ENCODE results near the gene TFEB.

The TFEB gene

DNA sequence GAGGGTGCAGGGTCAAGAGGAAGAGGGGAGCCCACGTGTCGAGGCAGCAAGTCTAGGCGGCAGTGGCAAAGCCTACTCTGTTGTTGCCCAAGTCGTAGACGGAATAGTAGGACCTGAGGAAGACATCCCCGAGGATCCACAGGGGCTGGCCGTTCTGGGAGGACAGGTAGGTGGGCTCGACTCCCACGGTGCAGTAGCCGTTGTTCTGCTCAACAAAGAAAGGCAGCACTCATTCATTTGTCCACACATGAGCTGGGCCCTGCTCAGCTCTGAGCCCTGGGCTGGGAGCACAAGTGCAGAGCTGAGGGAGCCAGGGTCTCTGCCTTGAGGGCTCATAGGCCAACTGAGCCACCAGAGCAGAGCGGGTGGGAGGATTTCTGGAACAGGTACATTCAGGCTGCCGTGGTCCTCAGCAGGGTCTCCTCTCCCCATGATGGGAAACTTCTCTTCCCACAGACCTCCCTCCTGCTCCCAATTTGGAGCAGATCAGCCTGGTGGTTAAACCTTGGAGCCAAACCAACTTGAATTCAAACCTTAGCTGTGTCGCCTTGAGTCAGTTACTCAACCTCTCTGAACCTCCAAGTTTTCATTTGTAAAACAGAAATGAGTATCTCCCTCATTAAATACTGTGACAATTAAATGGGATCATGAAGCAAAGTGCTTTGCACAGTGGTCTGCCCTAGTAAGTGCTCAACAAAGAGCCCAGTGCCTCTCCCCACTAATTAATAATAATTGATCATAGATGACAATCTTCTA lies 1.6 kb upstream of the TFEB start:
- no peak for DNase-seq

DNA sequence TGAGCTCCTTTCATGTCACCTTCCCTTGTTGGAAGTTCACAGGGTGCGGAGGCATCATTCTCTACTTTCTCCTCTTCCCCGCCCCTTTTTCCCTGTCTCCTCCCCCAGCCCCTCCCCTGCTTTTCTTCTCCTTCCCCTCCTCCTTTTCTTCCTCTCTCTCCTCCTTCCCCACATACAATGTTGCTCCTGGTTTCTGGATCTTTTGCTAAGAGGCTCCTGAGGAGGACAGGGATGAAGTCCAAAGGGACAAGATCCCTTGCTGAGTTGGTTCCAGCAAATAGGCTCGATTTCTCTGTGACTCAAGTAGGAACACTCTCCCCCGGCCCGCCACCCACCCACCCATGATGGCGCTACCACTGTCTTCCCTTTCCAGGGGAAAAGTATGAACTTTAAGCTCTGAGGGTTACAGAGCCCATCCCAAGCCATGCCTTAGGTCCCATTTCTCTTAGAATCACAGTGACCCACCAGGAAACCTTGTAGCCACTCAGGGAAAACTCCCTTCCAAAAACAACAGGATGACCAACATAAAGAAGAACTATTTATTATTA lies 852 bp upstream of the TFEB start:
- no peak for DNase-seq

DNA sequence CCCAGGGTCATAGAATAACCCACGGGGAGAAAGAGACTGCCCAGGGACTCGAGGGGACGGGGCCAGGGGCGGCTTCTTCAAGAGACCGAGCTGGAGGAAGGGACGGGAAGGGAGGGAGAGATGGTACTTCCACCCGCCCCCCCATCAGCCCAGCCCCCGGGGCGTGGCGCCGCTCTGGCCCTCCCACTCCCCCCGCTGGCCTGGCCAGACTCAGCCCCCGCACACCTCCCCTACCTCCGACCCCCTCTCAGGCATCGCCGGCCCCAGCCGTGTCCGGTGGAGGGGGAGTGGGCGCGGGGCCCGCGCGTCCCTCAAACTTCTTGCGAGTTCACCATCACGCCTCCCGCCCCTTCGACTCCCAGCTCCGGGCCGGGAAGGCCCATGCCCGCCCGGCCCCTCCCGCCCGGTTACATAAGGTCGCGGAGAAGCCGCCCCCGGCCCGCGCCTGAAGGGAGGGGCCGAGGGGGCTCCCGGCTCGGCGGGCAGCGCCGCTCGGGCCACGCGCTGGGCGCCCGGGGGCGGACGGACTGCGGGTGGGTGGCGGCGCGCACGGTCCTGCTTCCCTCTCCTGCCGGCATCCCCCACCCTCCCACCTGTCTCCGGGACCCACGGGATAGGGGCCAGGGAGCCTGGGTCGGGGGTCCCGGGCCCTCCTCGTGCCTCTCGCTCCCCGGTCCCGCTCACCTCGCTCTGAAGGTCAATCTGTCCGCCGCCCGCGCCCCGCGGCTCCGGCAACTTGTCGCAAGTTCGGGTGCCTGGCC lies 562 bp downstream of the TFEB start:
- DNase-seq = peak; percentile 87

DNA sequence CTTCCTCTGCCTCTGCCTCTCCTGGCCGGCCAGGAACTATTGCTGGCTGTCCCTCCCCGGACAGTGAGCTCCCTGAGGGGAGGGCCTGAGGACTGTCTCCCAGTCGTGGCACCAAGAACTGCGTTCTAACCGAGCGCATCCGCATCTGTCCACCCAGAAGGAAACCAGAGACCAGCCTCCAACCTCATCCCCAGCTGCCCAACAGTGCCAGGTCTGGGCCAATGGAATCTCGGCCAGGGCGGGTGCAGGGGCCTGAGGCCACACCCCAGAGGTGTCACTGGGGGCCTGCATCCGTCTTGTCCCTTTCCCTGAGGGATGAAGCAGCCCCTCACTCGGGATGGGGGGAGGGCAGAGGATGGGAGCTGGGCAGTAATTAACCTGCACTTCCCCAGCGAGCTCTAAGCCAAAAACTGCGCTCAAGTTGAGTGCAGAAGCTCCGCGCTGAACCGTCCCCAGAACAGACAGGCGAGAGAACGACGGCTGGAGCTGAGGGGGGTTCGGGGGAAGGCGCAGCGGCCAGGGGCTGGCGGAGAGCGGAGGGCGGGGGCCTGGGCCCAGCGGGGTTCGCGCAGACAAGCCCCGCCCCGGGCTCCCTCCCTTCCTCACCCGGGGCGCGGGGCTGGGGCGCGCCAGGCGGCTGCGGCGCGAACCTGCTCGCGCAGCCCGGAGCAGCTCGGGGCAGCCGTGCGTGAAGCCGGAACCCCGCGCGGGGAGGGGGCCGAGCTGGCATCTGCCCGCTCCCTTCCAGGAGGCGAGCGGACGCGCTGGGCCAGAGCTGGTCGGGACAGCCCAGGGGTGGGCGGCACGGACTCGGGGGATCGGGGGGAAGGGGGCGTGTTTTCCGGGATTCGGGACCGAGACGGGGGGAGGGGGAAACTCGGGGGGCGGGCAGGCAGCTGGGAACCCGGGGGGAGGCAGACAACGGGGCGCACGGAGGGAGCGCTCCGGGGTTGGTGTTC lies 1.4 kb downstream of the TFEB start:
- DNase-seq = peak; percentile 80

DNA sequence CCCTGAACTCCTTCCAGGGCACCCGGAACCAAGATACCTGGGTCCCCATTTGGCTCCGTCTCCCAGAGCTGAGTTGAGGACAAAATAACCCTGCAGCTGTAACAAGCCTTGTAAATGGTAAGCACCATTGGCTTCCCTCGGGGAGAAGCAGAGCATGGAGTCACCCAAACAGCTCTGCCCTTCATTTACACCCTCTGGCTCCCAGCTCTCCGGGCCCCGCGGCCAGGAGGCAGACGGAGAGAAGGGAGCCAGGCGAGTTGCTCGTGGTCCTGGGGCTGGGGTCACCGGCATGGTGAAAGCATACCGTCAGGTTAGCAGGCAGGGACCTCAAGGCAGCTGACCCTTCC lies 2.1 kb downstream of the TFEB start:
- DNase-seq = no peak

DNA sequence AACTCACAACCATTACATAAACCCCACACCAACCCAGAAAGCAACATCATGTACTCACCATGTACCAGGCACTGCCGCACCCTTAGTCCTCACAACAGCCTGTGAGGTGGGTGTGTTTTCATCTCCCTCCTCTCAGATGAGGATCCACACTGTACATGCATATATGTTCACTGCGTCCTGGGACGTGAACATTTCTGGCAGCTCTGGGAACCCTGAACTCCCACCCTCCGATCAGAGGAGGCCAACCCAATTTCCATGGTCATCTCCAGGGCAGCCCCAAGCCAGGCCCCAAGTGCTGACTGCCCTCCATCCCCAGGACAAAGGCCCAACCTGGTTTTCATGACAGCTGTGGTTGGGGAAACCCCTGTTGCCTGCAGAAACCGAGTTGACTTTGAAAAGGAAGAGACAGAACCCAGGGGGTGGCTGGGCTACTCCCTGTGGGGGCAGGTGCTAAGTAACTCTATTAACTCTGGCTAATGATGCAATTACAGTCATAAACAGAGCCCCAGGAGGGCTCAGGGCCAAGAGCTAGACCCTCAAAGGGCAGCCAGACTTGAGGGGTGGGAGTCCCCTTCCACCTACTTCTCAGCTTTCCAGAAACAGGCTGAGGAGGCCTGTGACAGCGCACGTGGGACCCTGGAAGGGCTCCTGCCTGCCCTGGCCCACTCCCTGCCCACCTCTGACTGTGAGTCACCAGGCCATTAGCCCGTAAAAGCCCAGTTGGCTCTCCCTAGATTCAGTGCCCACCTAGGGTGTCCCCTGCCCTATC lies 2.6 kb downstream of the TFEB start:
- DNase-seq = peak; percentile 84

DNA sequence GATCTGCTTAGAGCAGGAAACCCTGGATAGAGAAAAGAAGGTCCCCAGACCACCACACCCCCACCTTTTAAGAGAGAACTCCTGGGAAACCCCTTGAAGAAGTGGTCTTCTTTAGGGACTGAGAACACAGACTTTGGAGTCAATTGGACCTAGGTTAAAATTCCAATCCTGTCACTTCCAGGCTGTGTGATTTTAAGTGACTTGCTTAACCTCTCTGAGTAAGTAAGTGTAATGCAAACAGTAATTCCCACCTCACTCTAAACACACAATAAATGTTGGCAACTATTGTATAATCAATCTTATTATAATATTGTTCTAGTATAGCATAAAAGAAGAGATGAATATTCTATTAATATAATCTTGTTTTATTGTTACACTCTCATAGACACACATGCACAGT lies 3.3 kb downstream of the TFEB start:
- no peak for DNase-seq

DNA sequence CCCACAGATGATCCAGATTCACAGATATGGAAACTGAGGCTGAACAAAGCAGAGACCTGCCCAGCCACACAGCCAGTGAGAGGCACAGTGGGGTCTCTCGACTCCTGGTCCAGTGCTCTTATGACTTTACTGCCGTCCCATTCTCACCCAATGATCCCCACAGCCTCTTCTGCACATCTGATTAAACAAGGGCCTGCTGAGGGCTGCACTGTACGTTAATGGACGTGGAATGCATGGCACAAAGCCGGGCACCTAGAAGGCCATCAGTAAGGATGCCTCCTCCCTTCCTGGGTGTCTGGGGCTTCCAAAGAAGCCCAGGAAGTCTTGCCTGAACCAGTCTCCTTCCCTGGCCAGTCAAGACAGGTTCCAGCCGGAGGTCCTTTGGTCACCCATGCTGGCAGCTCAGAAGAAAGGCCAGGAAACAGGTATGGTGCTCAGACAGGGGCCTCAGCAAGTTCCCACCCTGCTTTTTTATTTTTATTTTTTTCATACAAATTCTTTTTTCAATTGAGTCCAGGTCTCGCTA lies 3.8 kb downstream of the TFEB start:
- DNase-seq = no peak

DNA sequence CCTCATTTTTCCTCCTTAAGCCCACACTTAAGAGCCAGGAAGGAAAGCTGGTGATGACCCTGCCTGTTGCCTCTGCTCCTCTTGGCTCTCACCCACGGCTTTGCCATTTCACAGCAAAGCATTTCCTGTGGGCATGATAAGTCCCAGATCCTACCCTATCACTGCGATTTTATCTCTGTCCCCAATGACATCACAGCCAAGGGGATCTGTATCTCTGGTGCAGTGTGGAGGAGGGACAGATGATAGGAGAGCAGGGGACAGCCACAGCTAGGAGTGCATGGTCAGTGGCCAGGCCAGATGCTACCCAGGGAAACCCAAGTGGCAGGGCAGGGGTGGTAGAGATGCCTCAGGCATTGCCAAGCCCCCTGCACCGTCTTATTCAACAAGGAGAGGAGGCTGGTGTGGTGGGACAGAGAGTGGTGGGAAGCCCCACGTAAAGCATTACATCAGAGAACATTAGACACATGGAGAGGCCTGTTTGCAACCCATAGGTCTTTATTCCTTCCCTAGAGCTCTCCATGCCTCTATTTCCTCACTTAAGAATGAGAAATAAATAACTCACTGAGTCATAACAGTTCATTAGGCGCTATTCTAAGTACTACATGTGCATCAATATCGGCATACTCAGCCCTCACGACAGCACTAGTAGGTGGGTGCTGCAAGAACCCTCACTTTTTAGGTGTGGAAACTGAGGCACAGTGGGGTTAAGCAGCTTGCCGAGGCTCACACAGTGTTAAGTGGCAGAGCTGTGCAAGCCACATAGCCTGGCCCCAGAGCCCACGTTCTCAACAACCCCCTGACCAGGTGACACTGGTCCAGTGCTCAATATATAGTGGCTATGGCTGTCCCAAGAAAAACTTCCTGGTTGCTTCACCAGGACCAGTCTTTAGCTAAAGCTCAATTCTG lies 4.6 kb downstream of the TFEB start:
- no peak for DNase-seq

DNA sequence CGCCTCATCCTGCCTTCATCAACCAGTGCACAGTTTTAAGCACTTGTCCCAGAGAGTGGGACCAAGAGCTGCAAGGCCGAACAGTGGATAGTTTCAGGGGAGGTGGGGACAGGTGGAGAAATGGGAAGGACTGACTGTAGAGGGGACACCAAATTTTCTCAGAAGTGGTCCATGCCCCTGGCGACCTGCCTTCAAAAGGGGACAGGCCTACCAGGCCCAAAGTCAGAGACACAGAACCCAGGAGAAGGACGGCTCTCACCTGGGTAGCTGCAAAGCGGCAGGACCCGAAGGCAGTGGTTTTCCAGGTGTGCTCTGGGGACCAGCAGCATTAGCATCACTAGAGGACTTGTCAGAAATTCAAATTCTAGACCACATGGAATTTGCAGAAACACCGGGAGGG lies 5.8 kb downstream of the TFEB start:
- DNase-seq = no peak

DNA sequence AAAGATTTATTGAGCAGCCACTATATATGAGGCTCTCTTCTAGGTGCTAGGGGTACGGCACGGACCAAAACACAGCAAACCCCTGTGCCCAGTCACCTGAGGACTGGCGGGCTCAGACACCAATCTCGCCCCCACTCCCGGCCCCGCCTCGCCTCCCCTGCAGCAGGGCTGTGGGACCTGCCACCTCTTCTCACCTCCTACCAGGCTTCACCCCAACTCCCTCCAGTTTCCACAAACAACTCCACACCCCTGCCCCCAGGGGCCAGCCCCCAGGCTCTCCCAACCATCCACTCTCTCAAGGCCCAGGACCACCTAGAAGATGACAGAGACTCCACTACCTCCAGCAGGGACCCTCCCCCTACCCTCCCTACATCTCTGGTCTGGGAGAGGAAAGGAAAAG lies 6.5 kb downstream of the TFEB start:
- no peak for DNase-seq

DNA sequence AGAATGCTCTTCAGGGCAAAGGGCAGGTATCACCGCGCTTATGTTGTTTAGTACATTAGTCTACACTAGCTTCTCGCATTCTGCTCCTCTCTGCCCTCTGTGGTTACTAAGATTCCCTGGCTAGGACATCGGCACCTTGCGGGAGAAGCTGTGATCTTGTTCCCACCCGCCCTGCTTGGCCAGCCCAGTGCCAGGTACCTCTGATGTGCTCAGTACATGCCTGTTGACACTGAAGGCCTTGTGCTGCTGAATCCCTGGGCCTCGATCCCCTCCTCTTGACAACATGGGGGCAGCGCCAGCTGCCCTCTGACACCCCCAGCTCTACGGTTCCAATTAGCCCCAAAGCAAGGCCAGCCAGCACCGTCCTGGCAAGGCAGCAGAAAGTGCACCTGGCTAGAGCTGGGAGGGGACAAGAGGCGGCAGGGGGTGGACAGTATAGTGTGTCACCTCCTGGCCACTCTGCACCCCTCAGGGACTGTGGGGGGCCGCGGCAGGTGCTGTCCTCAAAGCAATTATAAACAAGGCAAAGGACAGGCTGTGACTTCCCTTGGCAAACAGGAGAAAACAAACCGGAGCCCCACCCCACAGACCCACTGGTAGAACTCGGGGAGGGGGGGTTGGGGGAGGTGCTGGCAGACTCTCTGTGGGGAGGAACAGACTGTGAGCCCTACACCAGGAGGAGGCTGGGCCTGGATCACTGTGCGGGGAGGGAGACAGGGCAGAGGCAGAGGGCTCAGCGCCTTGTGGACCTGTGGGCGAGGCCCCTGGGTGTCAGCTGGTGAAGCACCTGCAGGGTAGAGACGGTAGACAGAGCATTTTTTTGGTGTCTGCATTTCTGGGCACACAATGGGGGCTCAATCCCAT lies 7.1 kb downstream of the TFEB start:
- no peak for DNase-seq

DNA sequence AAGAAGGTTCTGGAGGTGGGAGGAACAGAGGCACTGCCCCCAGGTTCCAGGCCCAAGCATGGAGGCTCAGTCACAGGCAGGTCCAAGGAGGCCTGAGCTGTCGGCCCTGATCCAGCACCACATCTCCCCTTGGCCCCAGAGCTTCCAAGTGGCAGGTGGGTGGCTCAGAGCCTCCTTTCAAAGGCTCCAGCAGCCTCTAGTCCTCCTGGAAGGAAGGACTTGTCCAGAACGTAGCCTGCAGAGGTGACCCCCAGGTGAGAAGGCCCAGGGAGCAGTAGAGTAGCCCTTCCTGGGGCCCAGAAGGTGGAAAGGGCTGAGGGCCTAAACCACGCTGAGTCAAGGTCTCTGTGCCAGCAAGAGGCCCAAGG lies 7.7 kb downstream of the TFEB start:
- no peak for DNase-seq

DNA sequence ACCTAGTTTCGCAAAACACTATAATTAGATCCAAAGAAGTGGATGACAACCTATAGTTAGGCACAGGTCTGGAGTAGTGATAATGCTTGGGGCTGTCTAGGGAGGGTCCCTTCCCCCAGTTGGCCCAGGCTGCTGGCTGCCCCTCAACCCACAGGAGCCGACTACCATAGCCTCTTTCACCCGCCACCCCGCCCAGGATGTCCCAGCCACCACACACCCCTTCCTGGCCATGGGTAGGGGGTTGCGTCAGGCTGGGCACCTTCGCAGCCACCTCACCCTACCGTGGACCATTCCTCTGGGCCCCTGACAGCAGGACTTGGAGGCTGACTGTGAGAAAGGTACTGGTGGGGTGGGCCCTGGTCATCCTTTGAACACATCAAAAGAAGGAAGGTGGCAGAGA lies 8.5 kb downstream of the TFEB start:
- DNase-seq = no peak

DNA sequence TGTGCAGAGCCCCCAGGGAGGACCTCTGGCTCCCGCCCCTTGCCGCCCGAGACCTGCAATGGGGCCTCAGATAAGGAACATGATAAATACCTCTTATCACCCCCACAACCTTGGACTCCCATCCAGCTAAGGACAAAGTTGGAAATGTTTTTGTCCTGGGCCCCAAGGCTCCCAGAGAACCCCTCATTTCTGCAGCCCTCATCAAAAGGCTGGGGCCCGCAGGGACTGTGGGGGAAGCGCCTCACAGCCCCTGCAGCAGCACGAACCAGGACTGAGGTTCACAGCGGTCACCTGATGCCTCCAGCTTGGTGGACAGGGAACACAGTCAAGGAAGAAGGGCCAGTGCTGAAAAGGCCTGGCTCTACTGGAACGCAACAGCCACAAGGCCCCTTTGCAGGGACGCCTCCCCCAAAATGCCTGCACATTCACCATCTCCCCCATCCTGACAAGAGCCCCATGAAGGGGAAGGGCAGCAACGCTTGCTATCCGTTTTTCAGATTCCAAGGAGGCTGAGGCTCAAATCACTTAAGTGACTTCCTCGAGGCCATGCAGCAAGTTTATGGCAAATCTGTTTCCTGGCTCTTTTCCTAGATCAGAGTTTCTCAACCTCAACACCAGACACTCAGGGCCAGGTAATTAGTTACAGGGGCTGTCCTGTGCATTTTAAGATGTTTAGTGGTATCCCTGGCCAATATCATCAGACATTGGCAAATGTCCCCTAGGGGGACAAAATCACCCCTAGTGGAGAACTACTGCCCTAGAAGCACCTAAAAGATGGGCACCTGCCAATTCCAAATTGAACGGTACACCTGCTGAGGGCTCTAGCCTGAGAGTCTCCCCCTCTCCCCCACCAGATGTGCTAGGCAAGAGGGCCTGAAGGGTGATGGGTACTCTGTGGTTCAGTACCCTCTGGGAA lies 10.6 kb downstream of the TFEB start:
- DNase-seq = no peak

DNA sequence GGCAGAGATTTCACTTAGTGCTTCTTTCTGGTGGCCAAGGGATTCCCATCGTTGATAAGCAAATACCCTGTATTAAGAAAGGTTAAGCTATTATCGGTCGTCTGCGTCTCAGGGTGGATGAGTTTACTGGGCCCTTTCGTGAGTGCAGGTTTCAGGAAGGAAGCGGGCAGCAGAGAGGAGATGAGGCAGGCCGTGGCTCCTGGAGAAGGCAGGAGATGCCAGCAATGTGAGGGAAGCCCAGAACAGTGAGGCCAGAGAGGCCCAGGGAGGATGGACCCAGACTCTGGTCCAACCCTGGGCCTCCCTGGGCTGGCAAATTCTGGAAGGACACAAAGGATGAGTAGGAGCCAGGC lies 11.2 kb downstream of the TFEB start:
- DNase-seq = no peak

DNA sequence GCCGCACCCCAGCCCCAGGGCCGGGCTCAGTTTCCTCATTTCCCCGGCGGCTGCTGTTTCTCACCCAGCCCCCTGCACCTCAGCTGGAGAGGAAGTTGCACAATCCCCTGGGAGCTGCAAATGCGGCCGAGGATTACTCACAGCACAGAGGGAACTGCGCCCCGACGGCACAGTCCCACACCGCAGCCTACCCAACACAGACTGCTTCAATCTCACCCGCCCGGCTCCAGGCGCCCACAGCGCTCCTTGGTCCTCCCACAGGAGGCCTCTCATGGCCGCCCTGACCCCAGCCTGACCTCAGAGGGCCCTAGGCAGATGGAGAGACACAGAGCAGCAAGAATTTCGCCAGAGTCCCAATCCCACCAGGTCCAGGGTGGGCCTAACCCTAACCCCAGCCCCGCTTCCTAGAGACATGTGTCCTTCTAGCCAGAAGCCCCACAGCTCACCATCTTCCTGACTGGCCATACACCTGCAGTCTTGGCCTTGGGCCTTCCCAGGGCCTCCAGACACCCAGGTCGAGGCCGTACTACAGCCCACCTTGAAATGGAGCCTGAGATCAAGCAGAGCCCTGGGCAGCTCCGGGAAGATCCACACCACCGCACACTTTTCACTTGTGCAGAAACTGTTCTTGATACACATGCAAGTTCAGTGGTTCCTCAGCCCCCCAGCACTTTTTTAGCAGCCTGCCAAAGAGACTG lies 11.7 kb downstream of the TFEB start:
- no peak for DNase-seq

DNA sequence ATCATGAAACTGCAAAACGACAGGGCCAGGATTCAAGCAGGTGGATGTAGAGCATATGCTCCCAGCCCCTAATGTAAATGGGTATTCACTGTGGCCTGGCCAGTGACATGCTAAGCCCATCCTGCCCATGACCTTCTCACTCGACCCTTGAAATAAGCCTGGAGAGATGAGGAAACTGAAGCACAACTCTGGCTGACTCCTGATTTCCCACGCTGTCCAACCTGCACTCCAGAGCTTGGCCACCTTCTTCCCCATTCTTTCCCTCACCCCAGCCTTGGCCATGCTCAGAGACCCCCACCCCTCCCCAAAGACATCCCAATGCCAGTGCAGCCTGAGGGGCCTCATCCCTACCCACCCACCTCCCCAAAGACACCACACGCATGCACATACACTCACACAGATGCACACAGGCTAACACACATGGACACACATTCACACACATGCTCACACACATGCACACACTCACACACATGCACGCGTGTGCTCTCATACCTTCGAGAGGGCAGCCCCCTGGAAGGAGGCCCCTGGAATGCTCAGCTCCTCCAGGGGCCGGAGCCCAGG lies 12.4 kb downstream of the TFEB start:
- no peak for DNase-seq
